DMS53 treated with DMSO at 0.1 percent for 48 hours (cell line): ENCODE data around the gene IFIH1.

Experiments
- DNase-seq: peaks from one replicate; lab custom pipeline; 2025; ENCODE audit not compliant: unreplicated experiment; lab: John Stamatoyannopoulos, UW

The IFIH1 gene

DNA sequence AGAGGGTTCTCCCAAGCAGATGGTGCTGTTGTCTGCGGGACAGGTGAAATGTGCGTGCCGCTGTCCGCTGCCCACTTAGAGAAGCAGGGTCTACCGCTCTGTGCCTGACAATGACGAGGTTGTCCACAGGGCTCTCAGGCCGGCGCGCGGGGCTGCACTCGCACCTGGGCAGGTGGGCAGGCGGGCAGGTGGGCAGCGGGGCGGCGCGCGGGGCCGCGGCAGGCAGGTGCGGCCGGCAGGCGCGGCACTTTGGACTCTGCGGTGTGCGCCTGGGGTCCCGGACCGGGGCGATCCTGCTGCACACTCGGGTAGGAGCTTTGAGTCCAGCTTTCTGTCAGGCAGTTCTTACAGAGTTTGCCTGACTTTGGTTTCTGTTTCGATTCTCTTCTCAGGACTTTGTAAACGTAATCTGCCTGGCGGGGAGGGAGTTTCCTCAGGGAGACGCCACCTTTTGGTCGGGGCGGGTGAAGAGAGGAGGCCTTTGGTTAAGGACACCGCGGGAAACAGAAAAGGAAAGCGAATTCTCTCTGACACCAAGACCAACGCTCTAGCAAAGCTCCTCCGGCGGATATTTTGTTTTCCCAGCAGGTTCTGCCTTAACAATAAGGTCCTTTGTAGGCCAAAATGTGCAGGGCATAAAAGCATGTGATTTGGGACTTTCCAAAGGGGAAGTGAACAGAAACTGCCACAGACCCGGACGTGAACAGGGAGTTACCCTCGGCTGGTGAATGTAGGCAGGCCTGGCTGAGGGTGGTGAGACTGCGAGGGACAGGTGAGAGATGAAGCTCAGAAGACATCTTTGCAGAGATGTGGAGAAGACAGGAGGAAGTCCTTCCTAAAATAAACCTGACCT, at the start of gene IFIH1:
TSS of gene IFIH1 (minus strand) at position 357 of the 853 bp plus-strand sequence. CDS start 377 bp downstream, outside the sequence.
- peak; percentile 94 for DNase-seq

DNA sequence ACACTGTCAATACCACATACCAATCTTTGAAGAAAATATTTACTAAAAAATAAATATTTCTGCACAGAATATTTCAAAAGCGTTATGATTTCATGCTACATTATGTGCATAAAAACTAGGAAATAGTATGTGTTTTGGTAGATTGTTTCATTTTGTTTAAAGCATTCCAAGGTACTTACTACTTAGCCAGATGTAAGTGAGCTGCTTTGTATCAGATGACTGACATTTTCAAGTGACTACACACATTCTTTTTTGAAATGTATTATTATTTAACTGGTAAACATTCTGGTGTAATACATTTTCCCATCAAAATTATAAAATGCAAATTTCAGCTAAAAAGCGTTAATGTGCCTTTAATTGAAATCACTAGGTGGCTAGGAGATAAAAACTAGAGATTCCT, 46.9 kb upstream of the IFIH1 start:
- DNase-seq: no peak

DNA sequence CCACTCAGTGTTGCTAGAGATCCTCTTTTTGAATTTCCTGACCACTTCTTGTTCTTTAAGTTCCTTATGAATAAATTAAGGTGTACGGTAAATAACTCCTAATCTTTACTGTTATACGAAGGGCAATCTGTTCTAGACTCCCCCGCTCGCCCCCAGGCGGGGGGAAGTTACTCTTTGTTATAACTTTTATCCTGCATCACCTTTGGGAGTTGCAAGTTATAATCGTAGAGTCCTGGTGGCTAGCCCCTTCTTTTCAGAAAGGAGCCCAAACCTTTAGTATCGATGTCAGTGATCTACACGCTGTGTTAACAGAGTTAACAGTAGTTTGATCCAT, 26.1 kb upstream of the IFIH1 start:
- peak; percentile 36 for DNase-seq

DNA sequence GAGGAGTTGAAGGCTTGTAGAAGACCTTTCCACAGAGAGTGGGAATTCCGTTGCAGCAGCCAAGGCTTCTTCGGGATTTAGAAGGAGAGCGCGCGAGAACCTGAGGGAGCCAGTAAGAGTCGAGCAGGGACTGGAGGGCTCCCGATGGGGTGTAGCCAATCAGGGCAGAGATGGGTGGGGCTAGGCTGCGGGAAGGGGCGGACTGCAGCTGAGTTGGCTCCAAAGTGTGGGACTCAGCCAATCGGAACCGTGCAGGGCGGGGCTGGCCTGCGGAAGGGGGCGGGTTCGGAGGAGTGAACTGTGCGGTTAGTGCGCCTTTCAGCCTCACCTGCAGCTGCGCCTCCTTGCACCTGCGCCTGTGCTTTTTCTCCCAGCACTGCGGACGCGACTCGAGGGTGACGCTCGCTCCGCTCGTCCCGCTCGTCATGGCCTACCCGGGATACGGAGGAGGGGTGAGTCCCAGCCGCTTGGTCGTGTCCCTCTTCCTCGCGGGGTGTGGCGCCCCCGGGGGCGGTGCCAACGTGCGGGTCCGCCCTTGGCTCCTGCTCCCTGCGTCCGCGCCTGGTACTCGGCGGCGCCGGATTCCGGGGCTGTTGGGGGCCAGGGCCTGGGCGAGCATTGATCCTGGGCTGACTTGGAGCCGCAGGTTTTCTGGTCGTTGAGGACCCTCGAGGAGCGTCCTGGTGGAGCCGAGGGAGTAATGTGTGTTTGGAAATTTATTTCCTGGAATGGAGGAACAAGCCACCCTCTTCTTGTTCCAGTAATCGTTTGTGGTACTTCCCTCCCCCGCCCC, 25.5 kb upstream of the IFIH1 start, which contains the start of gene GCA:
TSS of gene GCA (plus strand) at position 309 of the 793 bp plus-strand sequence. CDS start at position 426, 117 bp downstream.
- peak; percentile 99 for DNase-seq

DNA sequence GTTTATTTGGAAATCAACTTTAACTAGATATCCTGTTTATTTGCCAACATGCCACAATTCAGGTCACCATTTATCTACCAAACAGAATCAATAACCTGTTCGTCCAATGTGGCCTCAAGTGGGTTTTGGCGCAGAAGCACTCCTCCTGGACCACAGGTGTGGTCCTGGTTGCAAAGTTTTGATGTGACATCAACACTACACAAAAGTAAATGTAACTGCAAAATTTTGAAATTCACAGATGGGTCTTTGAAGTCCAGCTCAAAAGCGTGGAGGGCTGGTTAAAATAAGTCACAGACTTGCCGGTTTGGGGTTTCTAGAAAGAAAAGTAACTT, 25.0 kb upstream of the IFIH1 start:
- no peak for DNase-seq

DNA sequence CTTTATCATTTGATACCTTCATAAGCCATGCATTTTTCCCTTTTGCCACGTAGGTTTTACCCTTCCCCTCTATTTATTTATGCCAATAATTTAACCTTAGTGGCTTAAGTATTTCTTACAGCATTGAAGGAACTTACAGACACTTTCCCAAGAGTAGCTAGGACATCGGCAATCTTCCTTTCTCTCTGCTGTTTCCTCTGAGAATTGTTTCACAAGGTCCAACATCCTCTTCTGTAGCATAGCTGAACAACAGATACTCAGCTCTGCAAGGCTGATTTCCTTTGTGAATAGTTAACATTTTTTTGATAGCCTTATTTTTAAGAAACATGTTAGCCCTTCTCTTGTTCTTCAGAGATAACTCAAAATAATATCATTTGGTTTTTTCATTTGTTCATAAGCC, 24.4 kb upstream of the IFIH1 start:
- DNase-seq: no peak

DNA sequence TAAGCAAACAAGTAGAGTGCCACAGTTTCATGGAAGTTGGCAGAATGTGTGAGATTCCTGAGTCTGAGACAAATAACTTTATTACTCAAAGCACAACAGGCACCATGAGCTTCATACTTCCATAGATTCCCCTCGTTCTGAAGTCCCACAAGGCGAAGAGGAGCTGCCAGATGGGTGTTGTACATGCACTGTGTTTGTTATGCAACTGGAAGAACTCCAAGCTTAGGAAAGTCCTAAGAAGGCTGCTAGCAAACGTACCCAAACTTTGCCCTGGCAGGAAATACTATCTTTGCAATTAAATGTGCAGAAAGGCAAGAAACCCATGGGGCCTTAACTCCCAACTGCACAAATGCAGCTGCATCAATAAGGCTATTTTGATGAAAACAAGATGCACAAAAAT, 23.8 kb upstream of the IFIH1 start:
- DNase-seq: no peak

DNA sequence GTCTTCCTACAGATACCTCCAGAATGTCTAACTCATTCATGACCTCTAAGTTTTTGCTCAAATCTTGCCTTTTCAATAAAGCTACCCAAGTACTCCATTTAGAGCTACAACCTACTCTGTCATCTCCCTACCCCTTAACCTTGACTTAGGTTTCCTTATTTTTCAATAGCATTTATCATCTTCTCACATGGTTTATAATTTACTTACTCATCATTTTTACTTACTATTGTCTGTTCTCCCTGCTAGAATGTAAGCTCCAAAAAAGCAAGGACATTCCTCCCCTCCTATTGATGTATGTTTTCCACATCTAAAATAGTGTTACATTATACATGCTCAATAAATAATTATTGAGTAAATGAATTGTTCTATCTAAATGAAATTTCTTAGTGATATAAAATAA, 22.3 kb upstream of the IFIH1 start:
- no peak for DNase-seq

DNA sequence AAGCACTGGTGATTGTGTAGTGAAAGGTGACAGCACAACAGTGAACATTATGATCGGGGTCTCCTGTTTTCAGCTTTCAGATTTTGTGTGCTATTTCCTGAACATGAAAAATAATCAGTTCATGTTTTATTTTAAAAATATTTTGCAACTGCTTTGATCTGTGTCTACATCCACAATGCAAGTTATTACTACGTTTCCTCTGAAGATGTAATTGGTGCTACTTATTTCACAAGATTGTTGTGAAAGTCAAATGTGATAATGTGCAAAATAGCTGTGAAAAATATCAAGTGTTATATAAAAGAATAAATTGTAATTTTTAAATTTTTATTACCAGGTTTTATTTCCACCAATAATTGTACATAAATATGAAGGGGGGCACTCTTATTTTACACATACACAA, 19.4 kb upstream of the IFIH1 start:
- no peak for DNase-seq

DNA sequence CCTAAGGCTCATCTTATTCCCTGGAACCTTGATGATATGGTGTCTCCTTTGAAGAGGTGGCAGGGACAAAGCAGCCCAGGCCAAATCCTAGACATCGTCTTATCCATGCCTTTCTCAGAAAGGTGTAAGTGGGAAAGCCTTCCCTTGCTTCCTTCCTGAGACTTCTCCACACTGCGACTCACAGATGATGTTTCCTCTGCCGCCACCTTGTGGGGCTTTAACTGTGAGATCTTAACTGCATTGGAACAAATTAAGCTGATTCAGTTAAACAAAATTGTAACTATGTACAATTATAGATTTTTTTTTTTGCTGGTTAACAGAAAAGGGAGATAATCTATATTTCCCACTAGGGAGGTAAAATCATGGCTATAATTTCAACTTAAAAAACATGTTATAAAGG, 15.5 kb upstream of the IFIH1 start:
- DNase-seq: no peak

DNA sequence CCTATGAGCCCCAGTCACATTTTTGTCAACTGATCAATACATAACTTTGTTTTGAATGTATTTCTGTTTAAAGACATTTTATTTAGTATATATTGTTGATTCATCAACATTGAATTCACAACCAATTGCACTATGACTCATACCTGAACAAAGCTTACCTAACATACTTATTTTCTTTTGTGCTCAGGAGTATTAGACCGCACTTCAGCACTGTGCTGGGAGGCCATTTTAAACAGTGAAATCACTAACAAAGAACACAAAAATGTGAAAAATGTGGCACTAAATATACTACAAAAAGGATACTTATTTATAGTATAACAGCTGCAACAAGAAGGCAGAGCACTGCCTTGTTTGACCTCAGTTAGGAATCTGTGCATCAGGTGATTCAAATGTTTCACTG, 12.4 kb upstream of the IFIH1 start:
- DNase-seq: no peak

DNA sequence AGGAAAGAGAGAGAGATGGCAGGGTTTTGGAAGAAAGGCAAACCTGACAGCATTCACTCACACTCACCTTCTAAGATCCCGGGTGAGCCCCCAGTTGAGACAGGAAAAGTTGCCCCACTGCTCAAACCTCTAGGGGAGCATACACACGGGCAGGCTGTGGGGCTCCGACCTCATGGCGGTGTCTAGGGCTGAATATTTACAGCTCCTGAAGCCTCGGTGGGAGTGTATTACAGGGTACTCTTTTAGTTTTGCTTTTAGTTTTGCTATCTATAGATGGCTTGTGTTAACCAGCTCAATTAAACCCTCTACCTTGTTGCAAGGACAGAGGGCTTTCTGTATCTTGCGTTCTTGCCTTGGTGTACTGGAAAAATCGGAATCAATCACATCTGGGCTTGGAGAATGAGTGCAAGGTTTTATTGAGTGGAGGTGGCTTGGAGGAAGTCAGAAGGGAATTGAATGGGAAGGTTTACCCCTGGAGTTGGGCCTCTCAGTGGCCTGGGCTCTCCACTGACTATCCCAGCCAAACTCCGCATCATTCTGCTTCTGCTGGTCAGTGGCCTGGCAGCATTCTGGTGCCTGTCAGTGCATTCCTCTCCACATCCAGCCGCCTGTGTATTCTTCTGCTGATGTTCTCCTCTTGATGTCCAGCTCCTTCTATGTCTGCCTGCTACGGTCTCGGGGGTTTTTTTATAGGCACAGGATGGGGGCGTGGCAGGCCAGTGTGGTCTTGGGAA, 10.1 kb upstream of the IFIH1 start:
- no peak for DNase-seq

DNA sequence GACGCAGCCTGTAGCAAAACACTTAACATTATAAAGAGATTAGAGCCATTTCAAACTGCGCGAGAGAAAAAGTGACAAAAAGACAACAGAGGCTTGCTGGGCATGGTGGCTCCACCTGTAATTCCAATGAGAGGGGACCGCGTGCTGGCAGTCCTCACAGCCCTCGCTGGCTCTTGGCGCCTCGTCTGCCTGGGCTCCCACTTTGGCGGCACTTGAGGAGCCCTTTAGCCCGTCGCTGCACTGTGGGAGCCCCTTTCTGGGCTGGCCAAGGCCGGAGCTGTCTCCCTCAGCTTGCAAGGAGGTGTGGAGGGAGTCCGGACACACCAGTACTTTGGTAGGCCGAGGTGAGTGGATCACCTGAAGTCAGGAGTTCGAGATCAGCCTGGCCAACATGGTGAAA, 9.3 kb upstream of the IFIH1 start:
- DNase-seq: no peak

DNA sequence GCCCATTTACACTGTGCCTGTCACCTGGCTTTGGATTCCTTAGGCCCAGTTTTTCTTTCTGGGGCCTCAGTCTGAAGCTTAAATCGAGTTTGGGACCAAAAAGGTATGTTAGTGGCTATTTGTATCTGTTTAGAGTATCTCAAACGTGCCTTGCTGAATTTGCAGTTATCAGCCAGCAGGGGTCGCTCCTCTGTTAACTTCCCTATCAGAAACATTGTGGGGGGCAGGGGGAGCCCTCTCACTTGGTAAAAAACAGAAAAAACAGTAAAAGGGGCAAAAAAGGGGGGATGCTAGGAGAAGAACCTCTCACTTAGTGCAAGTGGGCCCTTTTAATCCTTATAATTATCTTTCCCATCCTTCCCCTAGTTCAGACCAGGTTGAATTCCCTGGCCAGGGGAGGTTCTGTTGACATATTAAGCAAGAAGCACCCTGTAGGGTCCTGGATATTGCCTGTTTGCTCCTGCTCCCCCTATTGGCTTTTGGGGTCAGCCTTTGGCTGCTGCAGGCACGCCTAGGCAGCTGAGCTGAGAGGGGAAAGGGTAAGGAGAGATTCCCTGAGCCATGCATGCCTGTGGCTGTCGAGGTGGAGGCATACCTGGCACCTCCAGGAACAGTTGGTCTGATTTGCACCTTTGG, 8.8 kb upstream of the IFIH1 start:
- DNase-seq: no peak

DNA sequence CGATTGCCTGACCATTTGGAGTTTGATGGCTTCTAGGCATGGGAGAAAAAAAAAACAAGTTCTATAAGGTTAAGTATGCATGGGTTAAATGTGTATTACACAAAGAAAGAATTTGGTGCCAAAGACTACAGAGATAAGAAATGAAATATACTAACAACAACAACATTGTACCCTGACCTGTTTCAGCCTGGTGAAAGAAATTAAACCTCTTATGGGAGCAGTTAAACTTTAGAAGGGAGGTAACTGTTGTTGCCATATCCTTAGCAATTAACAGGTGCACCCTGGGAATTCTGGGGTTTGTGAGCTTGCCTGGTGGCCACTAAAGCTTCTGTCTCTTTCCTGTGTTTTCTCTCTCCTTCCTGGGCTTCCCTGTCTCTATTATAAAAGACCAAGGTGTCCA, 6.5 kb upstream of the IFIH1 start:
- DNase-seq: no peak

DNA sequence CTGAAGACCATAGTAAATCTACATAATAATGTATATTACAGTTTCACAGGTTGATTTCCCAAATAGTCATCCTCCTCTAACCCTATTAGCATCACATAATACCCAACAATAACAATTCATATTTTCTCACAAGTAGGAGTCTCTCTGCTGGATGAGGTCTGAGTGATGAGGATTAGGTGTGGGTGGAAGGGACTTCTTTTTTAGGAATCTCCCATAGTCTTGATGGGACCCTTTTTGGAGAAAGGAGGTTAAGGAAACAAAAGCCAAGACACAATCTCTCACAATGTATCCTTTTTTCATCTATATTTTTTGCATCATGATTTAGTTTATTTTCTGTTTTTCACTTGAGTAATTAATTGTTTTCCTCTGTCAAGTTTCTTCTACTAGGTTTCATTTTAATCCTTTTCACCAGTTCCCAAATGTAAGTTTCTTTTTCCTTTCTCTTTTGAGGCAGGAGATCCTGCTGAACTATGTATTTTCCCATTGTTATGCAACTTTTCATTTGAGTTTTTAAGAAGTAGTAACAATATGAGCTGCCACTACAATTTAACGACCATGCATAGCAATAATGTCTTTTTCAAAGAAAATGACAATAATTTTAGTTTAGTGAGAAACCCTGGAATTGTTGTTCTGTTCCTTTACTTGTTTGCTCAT, 2.5 kb upstream of the IFIH1 start:
- DNase-seq: no peak

DNA sequence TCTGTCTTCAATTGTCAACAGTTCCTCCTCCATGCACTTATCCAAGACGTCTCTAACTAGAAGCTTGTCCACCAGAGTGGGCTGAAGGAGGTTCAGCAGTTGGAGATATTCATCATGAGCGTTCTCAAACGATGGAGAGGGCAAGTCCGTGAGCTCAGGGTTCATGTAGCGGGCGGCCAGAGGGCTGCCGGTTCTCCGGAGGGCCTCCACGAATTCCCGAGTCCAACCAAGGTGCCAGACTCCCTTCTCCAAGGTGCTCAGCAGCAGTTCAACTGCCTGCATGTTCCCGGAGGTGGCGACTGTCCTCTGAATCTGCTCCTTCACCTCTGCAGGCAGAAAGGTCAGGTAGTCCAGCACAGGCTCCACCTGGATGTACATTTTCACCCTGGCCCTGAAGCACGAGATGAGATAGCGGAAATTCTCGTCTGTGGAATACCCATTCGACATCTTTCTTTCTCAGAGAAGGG, 590 bp downstream of the IFIH1 start:
- DNase-seq: peak; percentile 70

DNA sequence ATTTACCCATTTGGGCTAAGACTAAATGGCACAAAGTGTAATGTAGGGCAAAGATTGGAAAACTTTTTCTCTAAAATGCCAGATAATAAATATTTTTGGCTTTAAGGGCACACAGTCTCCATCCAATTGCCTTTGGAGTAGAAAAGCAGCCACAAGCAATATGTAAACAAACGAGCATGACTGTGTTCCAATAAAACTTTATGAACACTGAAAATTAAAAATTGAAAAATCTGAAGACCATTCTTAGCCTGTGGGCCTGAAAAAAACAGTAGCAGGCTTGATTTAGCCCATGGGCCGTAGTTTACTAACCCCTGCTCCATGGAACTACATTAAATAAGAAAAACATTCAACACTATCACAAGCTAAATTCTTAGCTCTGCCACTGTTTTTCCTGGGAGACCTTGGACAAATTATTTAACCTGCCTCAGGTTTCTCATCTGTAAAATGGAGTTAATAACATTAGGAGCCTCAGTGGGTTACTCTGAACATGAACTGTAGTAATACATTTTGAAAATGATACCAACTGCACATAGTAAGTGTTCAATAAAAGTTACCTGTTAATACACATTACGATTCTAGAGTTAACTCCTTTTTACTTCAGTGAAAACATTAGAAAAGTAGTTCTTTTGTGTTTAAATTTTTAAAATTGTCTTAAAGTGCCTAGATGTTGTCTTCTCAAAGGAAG, 1.3 kb downstream of the IFIH1 start:
- DNase-seq: no peak

DNA sequence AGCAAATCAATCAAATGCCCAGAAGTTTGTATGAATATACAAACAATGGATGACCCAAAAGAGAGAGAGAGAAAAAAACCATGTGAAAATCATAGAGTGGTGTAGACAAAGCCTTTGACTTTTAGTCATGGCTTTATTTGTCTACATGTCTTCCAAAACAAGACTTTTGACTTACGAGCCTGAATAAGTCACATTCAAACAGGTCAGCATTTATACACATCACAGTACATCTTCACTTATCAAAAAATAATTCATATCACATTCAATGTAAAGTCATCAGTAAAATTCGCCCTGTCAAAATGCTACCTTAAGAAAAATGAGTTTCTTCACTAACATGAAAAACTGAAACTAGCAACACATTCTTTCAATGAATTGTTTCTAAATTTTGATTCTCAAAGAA, 1.9 kb downstream of the IFIH1 start:
- no peak for DNase-seq

DNA sequence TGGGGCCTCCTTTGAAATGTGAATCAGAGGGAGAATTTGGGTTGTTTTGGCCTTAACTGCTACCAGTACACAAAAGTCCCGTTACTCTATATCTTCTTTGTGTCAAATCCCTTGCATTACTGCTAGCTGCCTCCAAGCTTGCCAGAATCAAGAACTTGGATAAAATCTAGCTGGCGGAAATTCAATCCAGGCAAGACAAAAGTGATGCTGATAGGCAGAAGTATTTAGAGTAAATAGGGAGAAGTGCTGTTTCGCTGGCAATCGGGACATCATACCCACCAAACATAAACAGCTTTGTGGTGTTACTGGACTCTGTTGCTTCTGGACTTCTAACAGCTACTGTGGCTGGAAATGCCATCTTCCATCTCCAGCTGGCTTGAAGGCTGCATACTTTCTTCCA, 2.5 kb downstream of the IFIH1 start:
- DNase-seq: no peak
